Left ventricle myocardium inferior (tissue), 1 donor: ENCODE data around the gene RNF39. TPM values are rescaled to one million over a fixed set of nuclear protein-coding genes. Genes with fewer than 3 reads are reported as not detected.
A peak's percentile ranks its signal among the peaks of the same experiment; 100 is the strongest.
"Not testable (repeated sequence)": the region's sequence is repeated elsewhere in the genome, so short reads cannot be mapped to it uniquely, and the experiment has no call there.

Experiments
- DNase-seq: peaks from one replicate; pipeline ENCODE4 v3.0.0-alpha.2; 2020
- H3K27ac ChIP-seq: fragments of 200-600 bp; replicated peaks from 2 replicates; pipeline ENCODE4 v1.8.0; 2021
- H3K27me3 ChIP-seq: fragments of 200-600 bp; 2 replicates; pipeline ENCODE4 v1.8.0; 2021; ENCODE audit warnings: low read depth
- H3K36me3 ChIP-seq: fragments of 200-600 bp; 2 replicates; pipeline ENCODE4 v1.8.0; 2021
- H3K4me1 ChIP-seq: fragments of 200-600 bp; 2 replicates; pipeline ENCODE4 v1.8.0; 2021
- H3K4me3 ChIP-seq: fragments of 200-600 bp; 2 replicates; pipeline ENCODE4 v1.8.0; 2021; ENCODE audit warnings: mild to moderate bottlenecking, moderate library complexity
- H3K9me3 ChIP-seq: fragments of 200-600 bp; replicated peaks from 2 replicates; pipeline ENCODE4 v1.8.0; 2021
- intact Hi-C: fragments of 100-400 bp; cut with micrococcal nuclease; formaldehyde crosslinking; loops from one replicate; pipeline ENCODE4 v1.11.0; 2022
- long read RNA-seq: library from polyadenylated mRNA; unstranded; transcript quantifications from one replicate; pipeline ENCODE4 v2.0.0, GENCODE V29; 2021
- total RNA-seq: library from RNA; stranded (reverse); fragmentation: NEBNext Ultra II Directional; extraction: Animal tissue kit (Norgen Biotek cat#: 25700); gene quantifications from one replicate; pipeline ENCODE4 v1.2.1, GENCODE V29; 2021
- TF ChIP-seq, protein P1 (sequence below): fragments of 200-600 bp; IDR thresholded peaks from 2 replicates; pipeline ENCODE4 v1.8.0; 2021; ENCODE audit warnings: antibody characterized with exemption, mild to moderate bottlenecking, borderline replicate concordance
- donor health status: DM: no; HTN: yes; CAD: no; lungs with severe emphysema.

Gene RNF39, protein sequence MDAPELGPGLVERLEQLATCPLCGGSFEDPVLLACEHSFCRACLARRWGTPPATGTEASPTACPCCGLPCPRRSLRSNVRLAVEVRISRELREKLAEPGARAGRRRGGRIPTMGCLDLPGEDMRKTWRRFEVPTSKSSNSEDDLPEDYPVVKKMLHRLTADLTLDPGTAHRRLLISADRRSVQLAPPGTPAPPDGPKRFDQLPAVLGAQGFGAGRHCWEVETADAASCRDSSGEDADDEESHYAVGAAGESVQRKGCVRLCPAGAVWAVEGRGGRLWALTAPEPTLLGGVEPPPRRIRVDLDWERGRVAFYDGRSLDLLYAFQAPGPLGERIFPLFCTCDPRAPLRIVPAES
- total RNA-seq = not detected
- long read RNA-seq = 0 reads

DNA sequence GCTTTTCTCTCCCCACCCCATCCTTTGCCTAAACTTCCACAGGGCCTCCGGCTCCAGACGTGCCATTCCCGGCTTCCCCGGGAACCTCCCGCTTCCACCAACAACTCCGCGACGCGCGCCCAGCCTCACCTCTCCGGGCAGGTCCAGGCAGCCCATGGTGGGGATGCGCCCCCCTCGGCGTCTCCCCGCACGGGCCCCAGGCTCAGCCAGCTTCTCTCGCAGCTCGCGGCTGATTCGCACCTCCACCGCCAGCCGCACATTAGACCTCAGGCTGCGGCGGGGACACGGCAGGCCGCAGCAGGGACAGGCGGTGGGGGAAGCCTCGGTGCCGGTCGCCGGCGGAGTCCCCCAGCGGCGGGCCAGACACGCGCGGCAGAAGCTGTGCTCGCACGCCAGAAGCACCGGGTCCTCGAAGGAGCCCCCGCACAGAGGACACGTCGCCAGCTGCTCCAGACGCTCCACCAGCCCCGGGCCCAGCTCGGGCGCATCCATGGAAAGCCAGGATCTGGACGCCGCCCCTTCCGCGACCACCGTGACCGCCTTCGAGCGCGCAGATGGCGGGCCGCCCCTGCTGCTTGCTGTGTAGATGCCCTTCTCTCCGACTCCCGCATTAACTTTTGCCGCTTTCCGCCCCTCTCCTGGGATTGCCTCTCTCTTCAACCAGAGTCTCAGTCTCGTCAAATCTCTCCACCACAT is at the start of gene RNF39:
Gene RNF39, minus strand, starts transcription at position 676 of the 696 bp plus-strand sequence. Its CDS starts 184 bp downstream, at position 492.
- no peak for DNase-seq
- no peaks in the 10 kb centered on the region for H3K9me3 ChIP-seq
- peaks cover 94% of the 10 kb centered on the region for H3K27me3 ChIP-seq
- no peak within 1 kb of the TSS for H3K27ac ChIP-seq
- TF ChIP-seq, protein P1, sequence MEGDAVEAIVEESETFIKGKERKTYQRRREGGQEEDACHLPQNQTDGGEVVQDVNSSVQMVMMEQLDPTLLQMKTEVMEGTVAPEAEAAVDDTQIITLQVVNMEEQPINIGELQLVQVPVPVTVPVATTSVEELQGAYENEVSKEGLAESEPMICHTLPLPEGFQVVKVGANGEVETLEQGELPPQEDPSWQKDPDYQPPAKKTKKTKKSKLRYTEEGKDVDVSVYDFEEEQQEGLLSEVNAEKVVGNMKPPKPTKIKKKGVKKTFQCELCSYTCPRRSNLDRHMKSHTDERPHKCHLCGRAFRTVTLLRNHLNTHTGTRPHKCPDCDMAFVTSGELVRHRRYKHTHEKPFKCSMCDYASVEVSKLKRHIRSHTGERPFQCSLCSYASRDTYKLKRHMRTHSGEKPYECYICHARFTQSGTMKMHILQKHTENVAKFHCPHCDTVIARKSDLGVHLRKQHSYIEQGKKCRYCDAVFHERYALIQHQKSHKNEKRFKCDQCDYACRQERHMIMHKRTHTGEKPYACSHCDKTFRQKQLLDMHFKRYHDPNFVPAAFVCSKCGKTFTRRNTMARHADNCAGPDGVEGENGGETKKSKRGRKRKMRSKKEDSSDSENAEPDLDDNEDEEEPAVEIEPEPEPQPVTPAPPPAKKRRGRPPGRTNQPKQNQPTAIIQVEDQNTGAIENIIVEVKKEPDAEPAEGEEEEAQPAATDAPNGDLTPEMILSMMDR = no peak
- peaks cover 28% of the 10 kb centered on the region for H3K4me1 ChIP-seq
- H3K4me3 ChIP-seq = peak within 1 kb of the TSS; percentile 56
- H3K36me3 ChIP-seq = peaks cover 1% of the 10 kb centered on the region
- intact Hi-C loops = no loop called here

DNA sequence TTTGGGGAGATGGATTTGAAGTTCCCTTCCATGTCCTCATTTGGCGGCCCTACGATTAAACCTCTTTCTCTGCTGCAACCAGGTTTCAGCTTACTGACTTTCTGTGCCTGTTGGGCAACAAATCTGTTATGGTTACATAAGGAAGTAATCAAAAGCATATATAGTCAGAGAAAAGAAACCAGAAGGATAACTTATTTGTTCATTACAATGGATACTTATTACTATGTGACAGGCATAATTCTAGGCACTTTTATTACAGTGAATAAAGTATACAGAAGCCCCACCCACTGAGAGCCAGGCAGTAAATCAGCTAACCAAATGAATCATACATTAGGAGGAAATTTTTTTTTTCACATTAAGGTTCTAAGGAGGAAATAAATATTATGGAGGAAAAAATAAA is 46.9 kb upstream of the RNF39 start:
- no peak for DNase-seq
- Histone ChIP-seq H3K36me3 (no peaks in the 10 kb centered on the region), H3K4me3 (no peak overlapping the region), H3K4me1 (peaks cover 4% of the 10 kb centered on the region), H3K27me3 (peaks cover 75% of the 10 kb centered on the region), H3K27ac (no peak overlapping the region), H3K9me3 (no peaks in the 10 kb centered on the region)
- TF ChIP-seq, protein P1 = no peak
- intact Hi-C loops = no loop called here

DNA sequence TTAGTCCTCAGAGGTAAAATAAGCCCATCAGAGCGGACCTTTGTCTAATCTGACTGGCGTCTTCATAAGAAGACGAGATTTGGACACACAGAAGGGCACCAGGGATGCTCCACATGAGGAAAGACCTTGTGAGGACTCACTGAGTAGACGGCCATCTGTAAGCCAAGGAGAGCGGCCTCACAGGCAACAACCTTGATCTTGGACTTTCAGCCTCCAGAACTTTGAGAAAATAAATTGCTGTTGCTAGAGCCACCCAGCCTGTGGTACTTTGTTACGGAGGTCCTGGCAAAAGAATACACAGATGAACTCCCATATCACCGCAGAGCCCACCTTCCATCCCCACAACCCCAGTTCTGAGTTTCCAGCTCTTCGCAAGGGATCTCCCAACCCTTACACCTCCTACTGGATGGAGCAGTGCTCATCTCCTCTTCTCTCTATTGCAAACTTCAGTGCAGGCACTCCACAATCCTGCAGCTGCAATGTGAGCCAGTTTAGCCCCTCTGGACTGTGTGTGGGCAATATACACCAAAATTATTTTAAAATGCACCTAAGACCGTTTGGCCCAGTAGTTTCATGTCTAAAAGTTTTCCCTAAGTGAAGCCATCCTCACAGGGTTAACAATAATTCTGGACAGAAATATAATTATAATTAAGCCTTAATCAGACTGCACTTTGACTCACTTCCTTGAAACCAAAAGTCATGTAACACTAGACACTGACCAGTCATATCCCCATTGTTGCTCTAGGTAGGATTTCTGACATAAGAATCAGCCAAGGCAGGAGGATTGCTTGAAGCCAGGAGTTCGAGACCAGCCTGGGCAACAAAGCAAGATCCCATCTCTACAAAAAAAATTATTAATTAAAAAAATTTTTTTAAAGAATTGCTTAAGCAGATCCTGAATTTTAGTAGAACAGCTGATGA is 46.1 kb upstream of the RNF39 start:
- DNase-seq = no peak
- no peak overlapping the region for H3K4me3 ChIP-seq
- TF ChIP-seq, protein P1 = no peak
- intact Hi-C loops = no loop called here
- peaks cover 75% of the 10 kb centered on the region for H3K27me3 ChIP-seq
- H3K4me1 ChIP-seq = no peaks in the 10 kb centered on the region
- no peaks in the 10 kb centered on the region for H3K9me3 ChIP-seq
- H3K36me3 ChIP-seq = no peaks in the 10 kb centered on the region
- no peak overlapping the region for H3K27ac ChIP-seq

DNA sequence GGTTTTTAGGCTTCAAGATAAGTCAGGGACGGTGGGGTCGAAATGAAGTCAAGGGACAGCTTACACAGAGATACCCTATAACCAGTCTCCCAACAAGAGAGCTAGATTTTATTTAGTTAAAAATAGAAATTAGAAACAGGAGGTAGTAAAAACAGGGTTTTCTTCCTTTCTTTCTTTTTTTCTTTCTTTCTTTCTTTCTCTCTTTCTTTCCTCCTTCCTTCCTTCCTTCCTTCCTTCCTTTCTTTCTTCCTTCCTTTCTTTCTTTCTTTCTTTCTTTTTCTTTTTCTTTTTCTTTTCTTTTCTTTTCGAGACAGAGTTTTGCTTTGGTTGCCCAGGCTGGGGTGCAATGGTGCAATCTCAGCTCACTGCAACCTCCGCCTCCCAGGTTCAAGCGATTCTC is 43.1 kb upstream of the RNF39 start:
- H3K4me1 ChIP-seq, DNase-seq, H3K36me3 ChIP-seq, H3K4me3 ChIP-seq, H3K27ac ChIP-seq, intact Hi-C loops, H3K9me3 ChIP-seq: not testable (repeated sequence)
- peaks cover 79% of the 10 kb centered on the region for H3K27me3 ChIP-seq

DNA sequence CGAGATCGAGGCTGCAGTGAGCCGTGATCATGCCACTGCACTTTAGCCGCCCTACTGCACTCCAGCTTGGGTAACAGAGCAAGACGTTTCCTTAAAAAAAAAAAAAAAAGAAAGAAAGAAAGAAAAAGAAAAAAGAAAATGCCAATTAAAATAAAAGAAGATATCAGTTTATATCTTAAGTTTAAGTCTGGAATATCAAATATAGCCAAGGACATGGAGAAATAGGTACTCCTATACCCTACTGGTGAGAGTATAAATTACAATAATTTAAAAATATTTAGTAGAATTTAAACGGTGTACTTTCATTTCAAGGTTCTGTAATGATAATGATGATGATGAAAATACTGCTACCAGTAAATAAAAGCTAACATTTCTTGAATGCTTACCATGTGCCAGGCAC is 41.2 kb upstream of the RNF39 start:
- H3K4me1 ChIP-seq = no peaks in the 10 kb centered on the region
- H3K9me3 ChIP-seq = no peaks in the 10 kb centered on the region
- H3K36me3 ChIP-seq = no peaks in the 10 kb centered on the region
- DNase-seq = no peak
- TF ChIP-seq, protein P1 = no peak
- peaks cover 79% of the 10 kb centered on the region for H3K27me3 ChIP-seq
- intact Hi-C loops = no loop called here
- H3K4me3 ChIP-seq = no peak overlapping the region
- no peak overlapping the region for H3K27ac ChIP-seq
